Heart left ventricle (tissue), 16 donors: ENCODE results near the gene TPRN. TPM values are rescaled to one million over a fixed set of nuclear protein-coding genes. Genes with fewer than 3 reads are reported as not detected.

Source experiments
- ATAC-seq, 4 donors: fragments of 200-7000 bp; cut with Tn5 transposase; one replicate each; pipeline ENCODE4 v1.9.1; 2020 to 2022; ENCODE audit warnings: moderate library complexity in 4 of 4, mild to moderate bottlenecking in 3 of 4, moderate number of reproducible peaks in 1 of 4
- DNase-seq, 5 donors: peaks; one replicate each; pipeline ENCODE4 v3.0.0-alpha.2; 2020
- H3K27ac ChIP-seq, 12 donors: fragments of 200-600 bp; sonication (generic) in 4 of 12; one replicate each; pipeline versions ENCODE4 v1.5.0 to v1.8.0; 2016 to 2022; ENCODE audit warnings: mild to moderate bottlenecking in 2 of 12
- H3K27me3 ChIP-seq, 9 donors: fragments of 200-600 bp; sonication (generic) in 2 of 9; one replicate each; pipeline versions ENCODE4 v1.5.1 to v1.8.0; 2016 to 2022; ENCODE audit warnings: mild to moderate bottlenecking in 3 of 9
- H3K36me3 ChIP-seq, 9 donors: fragments of 200-600 bp; sonication (generic) in 2 of 9; one replicate each; pipeline versions ENCODE4 v1.5.0 to v1.8.0; 2018 to 2022; ENCODE audit warnings: mild to moderate bottlenecking in 2 of 9
- H3K4me1 ChIP-seq, 12 donors: fragments of 200-600 bp; sonication (generic) in 4 of 12; one replicate each; pipeline versions ENCODE4 v1.5.0 to v1.8.0; 2016 to 2022; ENCODE audit warnings: mild to moderate bottlenecking in 3 of 12
- H3K4me3 ChIP-seq, 12 donors: fragments of 200-600 bp; sonication (generic) in 4 of 12; one replicate each; pipeline versions ENCODE4 v1.5.0 to v1.8.0; 2017 to 2022; ENCODE audit warnings: mild to moderate bottlenecking in 9 of 12, moderate library complexity in 4 of 12
- H3K9me3 ChIP-seq, 12 donors: fragments of 200-600 bp; sonication (generic) in 4 of 12; one replicate each; pipeline versions ENCODE4 v1.5.0 to v1.8.0; 2016 to 2022; ENCODE audit warnings: mild to moderate bottlenecking in 1 of 12
- CTCF ChIP-seq, 12 donors: fragments of 200-600 bp; sonication (generic) in 4 of 12; IDR thresholded peaks; one replicate each; pipeline versions ENCODE4 v1.5.0 to v1.8.0; 2018 to 2022; ENCODE audit warnings: antibody characterized with exemption in 12 of 12, mild to moderate bottlenecking in 5 of 12
- POLR2A ChIP-seq, 2 donors: fragments of 450-650 bp; IDR thresholded peaks; one replicate each; pipeline ENCODE4 v1.6.1; 2017; ENCODE audit warnings: antibody characterized with exemption in 2 of 2, mild to moderate bottlenecking in 2 of 2, moderate library complexity in 2 of 2
- WGBS, 4 donors: extraction: QIAGEN DNeasy Blood & Tissue Kit in 2 of 4; methylation state at CpG; one replicate each; pipeline versions ENCODE4 v1.1.5 to v1.1.7; 2013 to 2018; 5-methylcytosine and 5-hydroxymethylcytosine counted together
- intact Hi-C, 10 donors: fragments of 100-400 bp; cut with DNase I; formaldehyde crosslinking; loops; one replicate each; pipeline versions ENCODE4 v1.11.1 to v1.14.2; 2022
- polyA plus RNA-seq, 2 donors: library from polyadenylated mRNA; stranded (reverse); fragments of 200-250 nt; gene quantifications; one replicate each; pipeline ENCODE4 v1.2.3, GENCODE V29; 2013
- total RNA-seq, 9 donors: library from RNA; depleted of rRNA in 2 of 9; stranded (reverse); fragments of >200 nt in 2 of 9; fragmentation: NEBNext Ultra II Directional in 3 of 9; extraction: Animal tissue kit (Norgen Biotek cat#: 25700) in 3 of 9; gene quantifications; one replicate each; pipeline versions ENCODE4 v1.1.0 to v1.2.4, GENCODE V29; 2016 to 2023
- donor health status: ischemic (EF 13 %, LVEDD 7.1; RV severe dilation, severe dysfunction).
- donor health status: healthy with polysubstance abuse.
- donor health status: DM: no; HTN: yes; CAD: no.
- donor health status: DM: no; HTN: no; CAD: no.
- donor health status: ischemic (EF 25% LVEDD 6.9; RV normal size, moderate dysfunction).
- donor health status: ischemic (EF 25% LVEDD 5.7; RV mildly dilated, moderate dysfunction).
- donor health status: healthy.
- donor health status: DM: yes; HTN: yes; CAD: no.
- donor health status: ischemic (EF 35%, LVEDD 5.7; RV mildly dilated, moderate dysfunction).
- donor health status: nonischemic (EF 11% LVEDD 7.7; RV severe dilation, severe dysfunction).
- donor health status: DM: yes; HTN: yes; CAD: no.
- donor health status: PGD.
- donor health status: ischemic (EF 29% LVEDD 5.4; RV normal size, mild dysfunction).
- donor health status: nonischemic (EF 23%, LVEDD 6.1; RV moderate dilation, normal function).

TPRN gene
- total and polyA plus RNA-seq, 11 donors, result 11.5 to 18.0 (median 16.6) TPM

- Histone ChIP-seq H3K4me3 (peak overlapping the region in 2 of 12 donors; percentile 33 to 37), H3K4me1 (peaks cover 11 to 90% (median 63%) of the 10 kb centered on the region in 12 donors), H3K9me3 (no peaks in the 10 kb centered on the region), H3K27ac (peak overlapping the region; percentile 26 to 89 (median 66)), H3K36me3 (peaks cover 0 to 30% (median 24%) of the 10 kb centered on the region in 9 donors), H3K27me3 (no peaks in the 10 kb centered on the region)
- 81 to 90% (median 84%) methylated on average over 10 to 14 of the region's 14 CpGs for WGBS, 4 donors
- ATAC-seq (no peak), DNase-seq (no peak)
- TF ChIP-seq POLR2A (IDR thresholded peaks at IDR 0.05), result no peak
- no peak for TF ChIP-seq CTCF (IDR thresholded peaks at IDR 0.05)
- intact Hi-C loops, result loop anchor here in 1 of 10 donors (5.0 kb wide), 1 partner anchor 34 kb away; the partner anchor contains the start of genes CYSRT1 and RNF224
Observed at GRCh38 chr9:137193771-137194170, 6.8 kb downstream of the TPRN start.

GRCh38 chr9:137192859-137193258 is 7.7 kb downstream of the TPRN start:
- Histone ChIP-seq H3K9me3 (no peaks in the 10 kb centered on the region), H3K27me3 (no peaks in the 10 kb centered on the region), H3K4me3 (no peak overlapping the region), H3K36me3 (peaks cover 0 to 30% (median 24%) of the 10 kb centered on the region in 9 donors), H3K4me1 (peaks cover 11 to 84% (median 57%) of the 10 kb centered on the region in 12 donors), H3K27ac (peak overlapping the region in 1 of 12 donors; percentile 89)
- TF ChIP-seq POLR2A (IDR thresholded peaks at IDR 0.05) (no peak), CTCF (IDR thresholded peaks at IDR 0.05) (no peak)
- WGBS, 4 donors, result 86 to 91% (median 87%) methylated on average over 2 of the region's 2 CpGs; no CpG with 5 or more reads in 1 of the 4 donors
- no peak for ATAC-seq
- intact Hi-C loops, result loop anchor here in 1 of 10 donors (5.0 kb wide), 1 partner anchor 34 kb away; the partner anchor contains the start of genes CYSRT1 and RNF224
- DNase-seq, result no peak

- no peaks in the 10 kb centered on the region for H3K27me3 ChIP-seq
- 76 to 87% (median 81%) methylated on average over 8 to 10 of the region's 10 CpGs for WGBS, 4 donors
- peaks cover 15 to 84% (median 57%) of the 10 kb centered on the region in 12 donors for H3K4me1 ChIP-seq
- no peaks in the 10 kb centered on the region for H3K9me3 ChIP-seq
- intact Hi-C loops, result loop anchor here in 1 of 10 donors (5.0 kb wide), 1 partner anchor 35 kb away; the partner anchor contains the start of genes CYSRT1 and RNF224
- H3K4me3 ChIP-seq, result no peak overlapping the region
- TF ChIP-seq CTCF (IDR thresholded peaks at IDR 0.05) (no peak), POLR2A (IDR thresholded peaks at IDR 0.05) (no peak)
- H3K36me3 ChIP-seq, result peaks cover 0 to 30% (median 24%) of the 10 kb centered on the region in 9 donors
- DNase-seq (no peak), ATAC-seq (no peak)
- H3K27ac ChIP-seq, result no peak overlapping the region
Observed at GRCh38 chr9:137192448-137192780, 8.1 kb downstream of the TPRN start.

- Histone ChIP-seq H3K4me3 (no peak overlapping the region), H3K4me1 (peaks cover 18 to 84% (median 59%) of the 10 kb centered on the region in 12 donors), H3K27ac (peak overlapping the region in 1 of 12 donors; percentile 98), H3K36me3 (peaks cover 0 to 35% (median 24%) of the 10 kb centered on the region in 9 donors), H3K27me3 (no peaks in the 10 kb centered on the region), H3K9me3 (no peaks in the 10 kb centered on the region)
- TF ChIP-seq CTCF (IDR thresholded peaks at IDR 0.05), result no peak
- no peak for TF ChIP-seq POLR2A (IDR thresholded peaks at IDR 0.05)
- ATAC-seq (no peak), DNase-seq (no peak)
- intact Hi-C loops, result loop anchor here in 1 of 10 donors (5.0 kb wide), 1 partner anchor 35 kb away; the partner anchor contains the start of genes CYSRT1 and RNF224
- WGBS, 4 donors, result 82 to 86% (median 84%) methylated on average over 18 to 22 of the region's 22 CpGs
Observed at GRCh38 chr9:137191691-137192447, 8.7 kb downstream of the TPRN start.
